HG02970 (cell line): ENCODE measurements around the gene UBE2H.

Experiments
- ATAC-seq: cut with Tn5 transposase; IDR thresholded peaks from one replicate; pipeline ENCODE4 v1.9.1; 2021; ENCODE audit warnings: mild to moderate bottlenecking, moderate library complexity, moderate number of reproducible peaks; ENCODE audit not compliant: unreplicated experiment, low FRiP score

UBE2H gene

GRCh38 chr7:129950933-129951225 is 1.9 kb downstream of the UBE2H start:
- no peak for ATAC-seq

DNA sequence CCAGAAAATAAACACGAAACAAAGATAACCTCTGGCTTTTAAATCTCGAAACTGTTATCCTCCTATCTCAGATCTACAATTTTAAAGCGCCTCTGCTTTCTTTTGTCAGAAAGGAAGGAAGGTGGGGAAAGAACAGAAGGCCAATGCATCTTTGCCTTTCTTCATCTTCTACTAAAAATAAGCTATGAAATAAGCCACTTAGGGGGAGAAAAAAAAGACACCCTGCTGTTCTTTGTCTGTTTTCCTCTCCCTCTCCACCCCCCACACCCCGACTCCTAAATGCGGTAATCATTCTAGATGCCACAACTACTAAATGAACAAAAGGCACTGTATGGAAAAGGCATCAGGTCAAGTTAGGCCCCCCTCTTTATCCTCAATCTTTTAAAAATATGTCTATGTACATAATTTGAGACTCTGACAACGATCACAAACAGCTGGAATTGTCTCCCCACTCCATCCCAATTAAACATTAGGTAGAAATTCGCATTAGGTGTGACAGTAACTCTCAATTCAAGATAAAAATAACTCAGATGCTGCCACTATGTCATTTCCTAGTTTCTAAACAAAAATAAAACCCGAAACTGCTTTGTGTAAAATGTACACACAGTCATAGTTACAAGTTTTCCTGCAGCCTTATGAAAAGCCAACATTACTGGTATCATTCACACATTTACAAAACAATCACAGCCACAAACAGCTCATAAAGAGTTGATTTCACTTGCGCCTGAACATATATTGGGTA is 2.4 kb downstream of the UBE2H start:
- no peak for ATAC-seq

GRCh38 chr7:129949292-129950133 is 3.2 kb downstream of the UBE2H start:
- no peak for ATAC-seq

- ATAC-seq, result peak; percentile 33
Observed at GRCh38 chr7:129948877-129949291, 3.9 kb downstream of the UBE2H start.

DNA sequence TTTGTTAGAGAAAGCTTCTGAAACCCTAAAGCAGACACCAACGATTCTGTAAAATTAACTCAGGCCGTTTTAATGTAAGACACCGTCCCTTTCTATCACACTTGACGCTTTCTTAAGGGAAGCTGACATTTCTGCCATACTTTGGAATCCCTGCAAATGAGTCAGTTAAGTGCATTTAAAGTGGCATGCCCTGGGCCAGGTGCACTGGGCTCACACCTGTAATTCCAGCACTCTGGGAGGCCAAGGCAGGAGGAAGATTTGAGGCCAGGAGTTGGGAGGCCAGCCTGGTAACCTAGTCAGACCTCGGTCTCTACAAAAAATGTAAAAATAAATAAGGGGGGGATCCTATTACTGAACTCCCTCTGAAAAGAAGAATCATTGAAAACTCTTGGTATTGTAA is 4.4 kb downstream of the UBE2H start:
- ATAC-seq, result no peak

DNA sequence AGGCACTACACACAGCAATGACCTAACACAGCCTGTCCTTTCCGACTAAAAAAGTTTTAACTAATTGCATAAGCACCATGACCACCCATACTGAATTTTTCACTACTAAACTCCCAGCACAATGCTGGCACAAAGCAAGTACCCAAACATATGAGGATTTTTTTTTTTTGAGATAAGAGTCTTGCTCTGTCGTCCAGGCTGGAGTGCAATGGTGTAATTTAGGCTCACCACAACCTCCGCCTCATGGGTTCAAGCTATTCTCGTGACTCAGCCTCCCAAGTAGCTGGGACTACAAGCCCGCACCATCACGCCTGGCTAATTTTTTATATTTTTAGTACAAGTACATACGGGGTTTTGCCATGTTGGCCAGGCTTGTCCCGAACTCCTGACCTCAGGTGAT is 5.1 kb downstream of the UBE2H start:
- ATAC-seq, result no peak

GRCh38 chr7:129947049-129947448 is 5.7 kb downstream of the UBE2H start:
- no peak for ATAC-seq

GRCh38 chr7:129946282-129946681 is 6.5 kb downstream of the UBE2H start:
- ATAC-seq, result no peak

GRCh38 chr7:129943352-129943751 is 9.4 kb downstream of the UBE2H start:
- no peak for ATAC-seq

DNA sequence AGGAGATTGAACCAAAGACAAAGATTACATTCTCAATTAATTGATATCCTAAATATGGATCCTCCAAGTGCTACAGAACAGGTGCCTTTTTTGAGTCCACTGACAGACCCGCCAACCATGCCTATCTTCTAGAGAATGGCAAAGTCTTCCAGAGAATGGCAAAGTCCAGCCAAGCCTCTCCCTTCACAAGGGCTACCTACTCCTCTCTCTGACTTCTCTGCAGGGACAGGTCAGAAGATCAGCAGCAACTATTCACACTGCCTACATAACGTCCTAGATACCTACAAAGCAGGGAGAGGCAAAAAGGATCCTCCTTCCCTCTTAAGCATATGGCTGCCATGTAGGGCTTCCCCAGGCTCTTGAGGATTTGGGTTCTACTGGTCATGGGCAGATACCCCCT is 12.4 kb downstream of the UBE2H start:
- ATAC-seq, result no peak

- no peak for ATAC-seq
Observed at GRCh38 chr7:129939881-129940280, 12.9 kb downstream of the UBE2H start.

GRCh38 chr7:129933627-129934026 is 19.1 kb downstream of the UBE2H start:
- no peak for ATAC-seq

- ATAC-seq, result no peak
Observed at GRCh38 chr7:129926618-129927017, 26.1 kb downstream of the UBE2H start.

GRCh38 chr7:129925416-129926002 is 27.3 kb downstream of the UBE2H start:
- no peak for ATAC-seq

- no peak for ATAC-seq
Observed at GRCh38 chr7:129924602-129925001, 28.2 kb downstream of the UBE2H start.

DNA sequence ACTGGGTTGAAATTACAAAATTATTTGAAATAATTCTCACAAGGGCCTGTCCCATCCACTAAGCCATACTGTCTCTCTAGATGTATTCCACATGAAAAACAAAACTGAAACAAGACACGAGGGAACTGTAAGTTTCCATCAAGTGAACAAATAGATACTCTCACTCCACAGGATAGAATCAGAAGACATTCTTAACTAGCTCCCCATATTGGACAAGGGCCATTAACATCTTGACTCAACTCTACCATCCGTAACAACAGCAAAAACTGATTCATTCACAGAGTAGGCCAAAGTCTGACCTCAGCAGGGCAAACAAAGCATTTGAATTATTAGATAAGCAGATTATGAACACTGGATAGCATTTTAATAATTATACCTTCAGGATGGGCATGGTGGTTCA is 29.1 kb downstream of the UBE2H start:
- peak; percentile 53 for ATAC-seq

DNA sequence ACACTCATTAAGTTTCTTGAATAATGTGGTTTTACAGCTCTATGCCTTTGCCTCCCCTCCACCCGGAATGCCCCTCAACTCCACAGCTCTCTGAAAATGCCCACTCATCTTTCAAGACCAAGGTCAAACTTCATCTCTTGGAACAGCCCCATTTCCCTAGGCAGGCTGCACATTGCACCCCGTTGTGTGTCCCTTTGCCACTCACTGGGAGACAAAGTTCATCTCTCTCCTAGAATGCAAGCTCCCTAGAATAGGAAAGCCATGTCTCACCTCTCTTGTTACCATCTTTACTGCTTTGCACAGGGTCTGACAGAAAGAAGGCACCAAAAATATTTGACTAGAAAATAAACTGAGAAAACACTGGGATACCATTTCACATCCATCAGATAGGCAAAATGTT is 33.3 kb downstream of the UBE2H start:
- no peak for ATAC-seq

DNA sequence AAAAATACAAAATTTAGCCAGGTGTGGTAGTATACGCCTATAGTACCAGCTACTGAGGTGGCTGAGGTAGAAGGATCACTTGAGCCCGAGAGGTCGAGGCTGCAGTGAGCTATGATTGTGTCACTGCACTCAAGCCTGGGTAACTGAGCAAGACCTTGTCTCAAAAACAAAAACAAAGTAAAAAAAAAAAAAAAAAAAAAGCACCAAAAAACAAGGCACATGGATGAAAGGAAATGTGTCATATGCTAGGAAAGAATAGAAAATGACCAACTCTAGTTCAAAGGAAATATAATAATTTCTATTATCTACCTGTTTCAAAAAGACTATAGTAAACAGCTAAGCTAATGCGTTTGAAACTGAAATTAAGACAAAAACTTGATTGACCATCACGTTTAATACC is 33.8 kb downstream of the UBE2H start:
- ATAC-seq, result no peak

DNA sequence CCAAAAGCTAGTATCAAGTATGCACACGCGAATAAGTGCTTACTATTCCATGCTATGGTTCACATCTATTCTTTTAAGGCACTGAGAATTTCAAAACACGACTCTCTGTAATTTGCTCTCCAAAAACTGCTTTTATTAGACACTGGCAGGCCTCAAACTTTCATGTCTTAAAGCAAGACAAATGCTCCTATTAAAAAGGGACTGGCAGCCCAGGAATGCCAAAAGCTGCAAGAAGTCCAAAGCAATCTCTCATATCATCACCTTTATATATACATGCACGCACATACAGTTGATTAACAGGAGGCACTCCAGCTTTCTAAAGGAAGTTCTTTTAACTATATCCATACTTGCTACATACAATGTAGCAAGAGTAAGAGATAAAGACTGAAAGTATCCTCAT is 34.8 kb downstream of the UBE2H start:
- ATAC-seq, result no peak

- no peak for ATAC-seq
Observed at GRCh38 chr7:129914536-129915272, 38.1 kb downstream of the UBE2H start.

GRCh38 chr7:129913428-129913827 is 39.3 kb downstream of the UBE2H start:
- no peak for ATAC-seq
